HCT116 (cell line): ENCODE results near the gene PON3. TPM values are rescaled to one million over a fixed set of nuclear protein-coding genes. Genes with fewer than 3 reads are reported as not detected.

Source experiments
- ATAC-seq: fragments of 200-7000 bp; cut with Tn5 transposase; 2 replicates; pipeline ENCODE4 v1.9.1; 2020; ENCODE audit warnings: mild to moderate bottlenecking, moderate library complexity
- BruUV-seq: library from RNA; stranded (reverse); fragments of 400-500 nt; replicated peaks from 2 replicates; lab custom pipeline; 2021; lab: Mats Ljungman, UMichigan
- CTCF ChIA-PET: fragments of 300-600 bp; sonication (Branson Sonifier 250); formaldehyde crosslinking; loops from one replicate; lab custom pipeline; 2021; ENCODE audit warnings: antibody characterized with exemption; lab: Charles Lee
- POLR2A ChIA-PET: fragments of 300-600, 350-600 bp; sonication (Branson Sonifier 250); formaldehyde crosslinking; loops from one replicate; lab custom pipeline; 2021; ENCODE audit warnings: antibody characterized with exemption; lab: Charles Lee
- RAD21 ChIA-PET, 2 experiments: fragments of 300-600 bp; sonication (Branson Sonifier 250); formaldehyde crosslinking; loops; one replicate each; lab custom pipeline; 2023; ENCODE audit warnings: low total read pairs in 2 of 2; ENCODE audit not compliant: uncharacterized antibody in 2 of 2, unreplicated experiment in 2 of 2, low non-redundant PET in 1 of 2; lab: Charles Lee
- DNase-seq: peaks from one replicate; pipeline ENCODE4 v3.0.0-alpha.2; 2010; ENCODE audit warnings: low read depth, low spot score
- H2AFZ ChIP-seq: fragments of 200-600 bp; shearing (Covaris generic), sonication (generic); 2 replicates; pipeline ENCODE4 v1.6.1; 2017; ENCODE audit warnings: low read depth, mixed run types, mixed read lengths, antibody characterized with exemption, low read length; ENCODE audit not compliant: poor library complexity, severe bottlenecking
- H3K27ac ChIP-seq: 2 replicates; pipeline ENCODE4 v1.5.1; 2012; ENCODE audit warnings: low read depth, low read length
- H3K27me3 ChIP-seq: fragments of 200-600 bp; sonication (generic); 2 replicates; pipeline ENCODE4 v1.6.1; 2016; ENCODE audit warnings: mixed run types, low read length, mixed read lengths; ENCODE audit not compliant: insufficient read depth
- H3K36me3 ChIP-seq, 2 experiments: fragments of 200-500 bp in 1 of 2; fragments of 200-600 bp in 1 of 2; sonication (Bioruptor generic) in 1 of 2; sonication (generic) in 1 of 2; 2 replicates each; pipeline versions ENCODE4 v1.5.1 to v1.6.1; 2014 to 2016; ENCODE audit warnings: low read length in 2 of 2, inconsistent platforms in 1 of 2, mixed read lengths in 1 of 2, mixed run types in 1 of 2; ENCODE audit not compliant: insufficient read depth in 2 of 2, control insufficient read depth in 1 of 2
- H3K4me1 ChIP-seq, 2 experiments: fragments of 200-600 bp in 1 of 2; sonication (generic) in 1 of 2; 2 replicates each; pipeline versions ENCODE4 v1.5.1 to v1.6.1; 2012 to 2017; ENCODE audit warnings: low read length in 2 of 2, inconsistent platforms in 1 of 2, mild to moderate bottlenecking in 1 of 2, mixed read lengths in 1 of 2, mixed run types in 1 of 2, moderate library complexity in 1 of 2; ENCODE audit not compliant: insufficient read depth in 2 of 2, control insufficient read depth in 1 of 2
- H3K4me2 ChIP-seq: fragments of 200-600 bp; sonication (generic); 2 replicates; pipeline ENCODE4 v1.6.1; 2017; ENCODE audit warnings: mixed run types, low read length, mixed read lengths
- H3K4me3 ChIP-seq, 2 experiments: fragments of 200-600 bp in 1 of 2; sonication (generic) in 1 of 2; replicated peaks in 1 of 2; 2 replicates each; pipeline ENCODE4 v1.5.1; 2011 to 2016; ENCODE audit warnings: low read length in 2 of 2, control low read depth in 1 of 2, low read depth in 1 of 2, mild to moderate bottlenecking in 1 of 2, mixed read lengths in 1 of 2, mixed run types in 1 of 2
- H3K79me2 ChIP-seq: fragments of 200-600 bp; sonication (generic); 2 replicates; pipeline ENCODE4 v1.6.1; 2017; ENCODE audit warnings: mild to moderate bottlenecking, mixed run types, low read length, moderate library complexity, mixed read lengths; ENCODE audit not compliant: insufficient read depth
- H3K9ac ChIP-seq: fragments of 200-600 bp; sonication (generic); 2 replicates; pipeline ENCODE4 v1.6.1; 2016; ENCODE audit warnings: low read length, mixed read lengths
- H3K9me2 ChIP-seq: fragments of 200-600 bp; sonication (generic), shearing (Covaris generic); 2 replicates; pipeline ENCODE4 v1.6.1; 2017; ENCODE audit warnings: mixed run types, mild to moderate bottlenecking, moderate library complexity; ENCODE audit not compliant: insufficient read depth
- H3K9me3 ChIP-seq, 2 experiments: fragments of 200-500 bp in 1 of 2; fragments of 200-600 bp in 1 of 2; sonication (Bioruptor generic) in 1 of 2; sonication (generic) in 1 of 2; 2 replicates each; pipeline ENCODE4 v1.6.1; 2014 to 2017; ENCODE audit warnings: low read length in 2 of 2, mixed read lengths in 2 of 2, inconsistent platforms in 1 of 2, low read depth in 1 of 2, mild to moderate bottlenecking in 1 of 2, mixed run types in 1 of 2, moderate library complexity in 1 of 2; ENCODE audit not compliant: control insufficient read depth in 1 of 2, insufficient read depth in 1 of 2
- H4K20me1 ChIP-seq: fragments of 200-600 bp; sonication (generic), shearing (Covaris generic); 2 replicates; pipeline ENCODE4 v1.6.1; 2017; ENCODE audit warnings: mixed run types, mild to moderate bottlenecking, moderate library complexity; ENCODE audit not compliant: insufficient read depth
- ATF3 ChIP-seq: IDR thresholded peaks from 2 replicates; pipeline ENCODE4 v1.6.1; 2012
- CEBPB ChIP-seq: IDR thresholded peaks from 2 replicates; pipeline ENCODE4 v1.6.1; 2012; ENCODE audit warnings: low read depth
- EGR1 ChIP-seq: IDR thresholded peaks from 2 replicates; pipeline ENCODE4 v1.6.1; 2012; ENCODE audit warnings: low read depth
- JUND ChIP-seq: IDR thresholded peaks from 2 replicates; pipeline ENCODE4 v1.6.1; 2012
- POLR2A ChIP-seq: IDR thresholded peaks from 2 replicates; pipeline ENCODE4 v1.7.0; 2011; ENCODE audit warnings: borderline replicate concordance; ENCODE audit not compliant: insufficient read depth, insufficient read length; ENCODE audit errors: extremely low read depth
- POLR2AphosphoS5 ChIP-seq: IDR thresholded peaks from 2 replicates; pipeline ENCODE4 v1.6.1; 2011; ENCODE audit warnings: mild to moderate bottlenecking, low read depth, low read length, moderate library complexity
- RAD21 ChIP-seq: IDR thresholded peaks from 2 replicates; pipeline ENCODE4 v1.6.1; 2012; ENCODE audit warnings: low read depth, mild to moderate bottlenecking
- SP1 ChIP-seq: IDR thresholded peaks from 2 replicates; pipeline ENCODE4 v1.6.1; 2012; ENCODE audit warnings: low read depth
- ZFX ChIP-seq: fragments of 450-650 bp; IDR thresholded peaks from 2 replicates; pipeline ENCODE4 v1.6.1; 2017
- ZNF274 ChIP-seq: fragments of 200-500 bp; sonication (Bioruptor generic); IDR thresholded peaks from 2 replicates; pipeline ENCODE4 v1.6.1; 2014; ENCODE audit warnings: mild to moderate bottlenecking, low read depth, low read length, inconsistent platforms
- intact Hi-C: fragments of 100-400 bp; cut with micrococcal nuclease; formaldehyde crosslinking; loops from 2 replicates; pipeline ENCODE4 v1.10.0; 2022
- total RNA-seq: library from RNA; stranded (reverse); gene quantifications from one replicate; pipeline ENCODE4 v1.2.1, GENCODE V29; 2021; ENCODE audit not compliant: unreplicated experiment

The PON3 gene
- total RNA-seq, 1 experiment from 2014 or later, result 2.6 TPM

- H3K9me2 ChIP-seq, result no peaks in the 10 kb centered on the region
- H3K4me3 ChIP-seq, result no peak overlapping the region
- H4K20me1 ChIP-seq, result no peaks in the 10 kb centered on the region
- BruUV-seq, result no TSS peak
- no peak for DNase-seq
- intact Hi-C loops, result no loop called here
- H3K4me2 ChIP-seq, result no peak overlapping the region
- TF ChIP-seq ATF3, result no peak
- no peak for TF ChIP-seq POLR2A
- TF ChIP-seq ZFX, result no peak
- no peak for TF ChIP-seq JUND
- CTCF ChIA-PET, result no interaction called here
- H3K9me3 ChIP-seq, result no peaks in the 10 kb centered on the region
- RAD21 ChIA-PET, result no interaction called here
- no peak overlapping the region for H3K9ac ChIP-seq
- H2AFZ ChIP-seq, result no peak overlapping the region
- H3K79me2 ChIP-seq, result no peaks in the 10 kb centered on the region
- no peak overlapping the region for H3K27ac ChIP-seq
- H3K4me1 ChIP-seq, result no peaks in the 10 kb centered on the region
- POLR2A ChIA-PET, result no interaction called here
- ATAC-seq, result no peak
- no peaks in the 10 kb centered on the region for H3K36me3 ChIP-seq
- H3K27me3 ChIP-seq, result no peaks in the 10 kb centered on the region
These were observed 57.3 kb downstream of the PON3 start for GRCh38 chr7:95338832-95339231.

GRCh38 chr7:95335093-95335492, 61.1 kb downstream of the PON3 start:
- H3K27ac ChIP-seq, result no peak overlapping the region
- no peaks in the 10 kb centered on the region for H4K20me1 ChIP-seq
- H3K9me3 ChIP-seq, result no peaks in the 10 kb centered on the region
- H3K9ac ChIP-seq, result no peak overlapping the region
- ChIA-PET RAD21 (no interaction called here), CTCF (no interaction called here), POLR2A (no interaction called here)
- H3K4me3 ChIP-seq, result no peak overlapping the region
- TF ChIP-seq POLR2AphosphoS5 (no peak), EGR1 (no peak), SP1 (no peak), ZNF274 (no peak), ZFX (no peak), CEBPB (no peak), RAD21 (no peak)
- no TSS peak for BruUV-seq
- intact Hi-C loops, result no loop called here
- no peak overlapping the region for H2AFZ ChIP-seq
- no peaks in the 10 kb centered on the region for H3K27me3 ChIP-seq
- H3K4me2 ChIP-seq, result no peak overlapping the region
- no peaks in the 10 kb centered on the region for H3K9me2 ChIP-seq
- DNase-seq, result no peak
- H3K79me2 ChIP-seq, result no peaks in the 10 kb centered on the region
- no peaks in the 10 kb centered on the region for H3K36me3 ChIP-seq
- H3K4me1 ChIP-seq, result no peaks in the 10 kb centered on the region
- no peak for ATAC-seq
